ENCODE data around the gene FBXL7. TPM values are rescaled to one million over a fixed set of nuclear protein-coding genes. Genes with fewer than 3 reads are reported as not detected.

Gene FBXL7
- total RNA-seq, 4 donors from 2014 or later, result 2.0 to 6.8 (median 3.9) TPM

DNA sequence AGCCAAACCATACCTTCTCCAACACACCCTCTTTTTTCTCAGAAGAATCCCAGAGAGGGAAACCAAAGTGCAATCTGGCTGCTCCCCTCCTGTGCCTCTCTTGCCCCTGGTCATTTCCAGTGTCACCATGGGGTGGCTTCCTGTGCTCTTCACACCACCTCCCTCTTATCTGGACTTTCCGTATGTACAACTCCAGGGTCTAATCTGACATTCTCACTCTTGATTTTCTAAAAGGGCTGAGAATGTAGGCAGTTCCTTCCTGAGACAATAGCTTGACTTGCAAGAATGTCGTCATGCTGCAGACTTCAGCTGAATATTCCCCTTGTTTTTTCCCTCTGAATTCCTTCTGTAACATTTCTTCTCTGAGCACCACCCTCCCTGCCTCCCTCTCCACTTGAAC, 110.2 kb downstream of the FBXL7 start:
- WGBS, 2 donors, result 85 to 86% methylated on average over 2 of the region's 2 CpGs

GRCh38 chr5:15611008-15611407, 111.0 kb downstream of the FBXL7 start:
- intact Hi-C loops (cut with DNase I; ENCODE audit: low total_unique reads), result no loop called here
- H3K4me3 ChIP-seq (ENCODE audit: low read depth, poor library complexity, severe bottlenecking), result no peak overlapping the region
- no peak for TF ChIP-seq POLR2A (IDR thresholded peaks at IDR 0.05)
- TF ChIP-seq, protein P1, sequence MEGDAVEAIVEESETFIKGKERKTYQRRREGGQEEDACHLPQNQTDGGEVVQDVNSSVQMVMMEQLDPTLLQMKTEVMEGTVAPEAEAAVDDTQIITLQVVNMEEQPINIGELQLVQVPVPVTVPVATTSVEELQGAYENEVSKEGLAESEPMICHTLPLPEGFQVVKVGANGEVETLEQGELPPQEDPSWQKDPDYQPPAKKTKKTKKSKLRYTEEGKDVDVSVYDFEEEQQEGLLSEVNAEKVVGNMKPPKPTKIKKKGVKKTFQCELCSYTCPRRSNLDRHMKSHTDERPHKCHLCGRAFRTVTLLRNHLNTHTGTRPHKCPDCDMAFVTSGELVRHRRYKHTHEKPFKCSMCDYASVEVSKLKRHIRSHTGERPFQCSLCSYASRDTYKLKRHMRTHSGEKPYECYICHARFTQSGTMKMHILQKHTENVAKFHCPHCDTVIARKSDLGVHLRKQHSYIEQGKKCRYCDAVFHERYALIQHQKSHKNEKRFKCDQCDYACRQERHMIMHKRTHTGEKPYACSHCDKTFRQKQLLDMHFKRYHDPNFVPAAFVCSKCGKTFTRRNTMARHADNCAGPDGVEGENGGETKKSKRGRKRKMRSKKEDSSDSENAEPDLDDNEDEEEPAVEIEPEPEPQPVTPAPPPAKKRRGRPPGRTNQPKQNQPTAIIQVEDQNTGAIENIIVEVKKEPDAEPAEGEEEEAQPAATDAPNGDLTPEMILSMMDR (IDR thresholded peaks at IDR 0.05), result no peak
- no peak for DNase-seq (ENCODE audit: low spot score in 2 of 2)
- 95% methylated on average over 2 of the region's 2 CpGs for WGBS, 2 donors

More for the DNA sequence above, 110.2 kb downstream of the FBXL7 start:
- TF ChIP-seq POLR2A (IDR thresholded peaks at IDR 0.05), result no peak
- TF ChIP-seq, protein P1 (IDR thresholded peaks at IDR 0.05), result no peak
- H3K4me3 ChIP-seq (ENCODE audit: low read depth, poor library complexity, severe bottlenecking), result no peak overlapping the region
- intact Hi-C loops (cut with DNase I; ENCODE audit: low total_unique reads), result no loop called here
- DNase-seq (ENCODE audit: low spot score in 2 of 2), result no peak

DNA sequence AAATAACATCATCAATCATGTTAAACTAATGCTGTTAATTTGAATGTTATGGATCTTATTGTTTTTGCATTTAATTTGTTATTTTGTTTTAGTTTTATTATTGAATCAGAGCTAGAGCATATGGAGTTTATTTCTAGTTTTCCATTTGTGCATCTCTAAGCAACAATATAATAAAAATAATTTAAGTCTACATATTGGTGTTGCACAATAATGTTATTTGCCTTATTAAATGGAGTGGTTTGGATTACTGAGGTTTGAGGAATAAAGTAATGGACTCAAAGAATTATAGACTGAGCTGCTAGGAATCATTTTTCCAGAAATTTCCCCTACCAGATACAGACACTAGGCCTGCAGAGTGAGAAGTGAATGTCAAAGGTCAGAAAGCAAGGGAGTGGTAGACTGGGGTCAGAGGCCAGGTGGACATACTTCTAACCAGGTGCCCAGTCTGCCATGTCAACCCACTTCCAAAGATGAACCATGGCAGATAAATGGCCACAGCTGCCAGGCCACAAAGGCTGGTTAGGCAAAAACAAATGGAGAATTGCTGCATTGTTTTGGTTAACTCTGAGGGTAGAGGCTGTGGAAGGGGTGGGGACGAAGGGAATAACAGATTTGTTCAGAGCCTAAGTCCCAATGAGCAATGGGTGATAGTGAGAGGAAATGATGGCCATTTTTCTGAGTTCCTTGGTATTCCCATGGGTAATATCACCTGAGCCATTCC, 113.1 kb downstream of the FBXL7 start:
- WGBS, 2 donors, result 53 to 82% methylated on average over 1 of the region's 1 CpG
- intact Hi-C loops (cut with DNase I; ENCODE audit: low total_unique reads), result no loop called here
- TF ChIP-seq, protein P1 (IDR thresholded peaks at IDR 0.05), result no peak
- no peak for TF ChIP-seq POLR2A (IDR thresholded peaks at IDR 0.05)
- no peak for DNase-seq (ENCODE audit: low spot score in 2 of 2)
- no peak overlapping the region for H3K4me3 ChIP-seq (ENCODE audit: low read depth, poor library complexity, severe bottlenecking)

- no peak for TF ChIP-seq POLR2A (IDR thresholded peaks at IDR 0.05)
- TF ChIP-seq, protein P1 (IDR thresholded peaks at IDR 0.05), result no peak
- no peak overlapping the region for H3K4me3 ChIP-seq (ENCODE audit: low read depth, poor library complexity, severe bottlenecking)
- intact Hi-C loops (cut with DNase I; ENCODE audit: low total_unique reads), result no loop called here
- no peak for DNase-seq (ENCODE audit: low spot score in 2 of 2)
- 92 to 97% methylated on average over 4 of the region's 4 CpGs for WGBS, 2 donors
These were observed 114.7 kb downstream of the FBXL7 start for GRCh38 chr5:15614679-15615078.

DNA sequence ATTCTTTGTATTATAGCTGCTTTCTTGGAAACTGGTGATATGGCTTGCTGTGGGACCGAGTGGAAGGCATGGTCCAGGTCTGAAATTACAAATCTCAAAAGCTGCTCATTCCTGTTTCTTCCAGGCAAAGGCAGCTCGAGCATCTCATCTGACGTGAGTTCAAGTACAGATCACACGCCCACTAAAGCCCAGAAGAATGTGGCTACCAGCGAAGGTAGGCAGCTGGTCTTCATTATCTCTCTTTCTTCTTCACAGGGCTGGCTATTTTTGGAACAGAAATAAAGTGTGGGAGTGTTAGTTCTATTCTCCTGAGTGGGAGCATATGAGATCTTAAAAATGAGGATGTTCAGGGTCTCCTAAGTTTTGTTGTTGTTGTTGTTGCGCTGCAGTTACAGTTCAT, 115.9 kb downstream of the FBXL7 start:
- TF ChIP-seq, protein P1 (IDR thresholded peaks at IDR 0.05), result no peak
- no peak for TF ChIP-seq POLR2A (IDR thresholded peaks at IDR 0.05)
- intact Hi-C loops (cut with DNase I; ENCODE audit: low total_unique reads), result no loop called here
- WGBS, 2 donors, result 76 to 80% methylated on average over 6 of the region's 6 CpGs

GRCh38 chr5:15618938-15619337, 119.0 kb downstream of the FBXL7 start:
- no peak for DNase-seq (ENCODE audit: low spot score in 2 of 2)
- 93 to 95% methylated on average over 10 of the region's 10 CpGs for WGBS, 2 donors
- no peak overlapping the region for H3K4me3 ChIP-seq (ENCODE audit: low read depth, poor library complexity, severe bottlenecking)
- intact Hi-C loops (cut with DNase I; ENCODE audit: low total_unique reads), result no loop called here
- TF ChIP-seq POLR2A (IDR thresholded peaks at IDR 0.05), result no peak
- TF ChIP-seq, protein P1 (IDR thresholded peaks at IDR 0.05), result no peak

More for the DNA sequence above, 115.9 kb downstream of the FBXL7 start:
- no peak overlapping the region for H3K4me3 ChIP-seq (ENCODE audit: low read depth, poor library complexity, severe bottlenecking)
- DNase-seq (ENCODE audit: low spot score in 2 of 2), result no peak

Measured in lower leg skin (tissue), 4 donors.